ENCODE results near the gene UTP4. TPM values are rescaled to one million over a fixed set of nuclear protein-coding genes. Genes with fewer than 3 reads are reported as not detected.
A peak's percentile ranks its signal among the peaks of the same experiment; 100 is the strongest.
"Not testable (repeated sequence)": the region's sequence is repeated elsewhere in the genome, so short reads cannot be mapped to it uniquely, and the experiment has no call there.

UTP4 gene
- total RNA-seq, 2 donors from 2014 or later, result 9.2 to 12.2 TPM

- DNase-seq (no peak), ATAC-seq (no peak)
- Histone ChIP-seq H3K4me3 (no peak overlapping the region), H3K9me3 (no peaks in the 10 kb centered on the region), H3K27ac (no peak overlapping the region), H3K27me3 (no peaks in the 10 kb centered on the region), H3K4me1 (peaks cover 13% of the 10 kb centered on the region), H3K36me3 (replicated peaks in 1 of 2; ENCODE audit: insufficient read depth in 1 of 2, low read depth in 2 of 2) (peaks cover 0 to 17% of the 10 kb centered on the region in 2 donors)
- TF ChIP-seq CTCF (IDR thresholded peaks at IDR 0.05) (no peak), POLR2A (IDR thresholded peaks at IDR 0.05) (no peak)
- intact Hi-C loops (cut with DNase I), result no loop called here
- 87 to 93% methylated on average over 11 of the region's 11 CpGs for WGBS, 2 donors
These were observed 10.7 kb downstream of the UTP4 start for GRCh38 chr16:69143116-69143515.

- peak; percentile 96 for ATAC-seq
- Histone ChIP-seq H3K4me3 (no peak overlapping the region), H3K36me3 (replicated peaks in 1 of 2; ENCODE audit: insufficient read depth in 1 of 2, low read depth in 2 of 2) (peaks cover 0 to 14% of the 10 kb centered on the region in 2 donors), H3K27ac (peak overlapping the region in 3 of 4 donors; percentile 39 to 76 (median 51)), H3K9me3 (no peaks in the 10 kb centered on the region), H3K4me1 (peaks cover 13% of the 10 kb centered on the region), H3K27me3 (no peaks in the 10 kb centered on the region)
- no peak for TF ChIP-seq CTCF (IDR thresholded peaks at IDR 0.05)
- no peak for TF ChIP-seq POLR2A (IDR thresholded peaks at IDR 0.05)
- 19 to 40% methylated on average over 4 of the region's 4 CpGs for WGBS, 2 donors
- intact Hi-C loops (cut with DNase I), result no loop called here
- DNase-seq, result peak; percentile 70 to 85 (median 78)
These were observed 13.2 kb downstream of the UTP4 start for GRCh38 chr16:69145658-69146057.

- not testable (repeated sequence) for H3K9me3 ChIP-seq, H3K4me3 ChIP-seq, H3K27ac ChIP-seq, H3K27me3 ChIP-seq, DNase-seq, ATAC-seq
- peaks cover 13% of the 10 kb centered on the region for H3K4me1 ChIP-seq
- H3K36me3 ChIP-seq (replicated peaks in 1 of 2; ENCODE audit: insufficient read depth in 1 of 2, low read depth in 2 of 2), result peaks cover 0 to 15% of the 10 kb centered on the region in 2 donors
- intact Hi-C loops (cut with DNase I), result loop anchor here (2.0 kb wide), 1 partner anchor 137 kb away; no protein-coding TSS in a partner anchor
- WGBS, 2 donors, result 79 to 85% methylated on average over 9 of the region's 9 CpGs
These were observed 17.2 kb downstream of the UTP4 start for GRCh38 chr16:69149621-69150020.

- Histone ChIP-seq H3K4me3 (no peak overlapping the region), H3K9me3 (no peaks in the 10 kb centered on the region), H3K27me3 (no peaks in the 10 kb centered on the region), H3K36me3 (replicated peaks in 1 of 2; ENCODE audit: insufficient read depth in 1 of 2, low read depth in 2 of 2) (peaks cover 0 to 16% of the 10 kb centered on the region in 2 donors), H3K27ac (no peak overlapping the region), H3K4me1 (peaks cover 10% of the 10 kb centered on the region)
- peak; percentile 50 for ATAC-seq
- TF ChIP-seq POLR2A (IDR thresholded peaks at IDR 0.05) (no peak), CTCF (IDR thresholded peaks at IDR 0.05) (peak; percentile 66 to 83 (median 76))
- 56 to 59% methylated on average over 16 of the region's 16 CpGs for WGBS, 2 donors
- peak; percentile 58 to 76 (median 63) for DNase-seq
- intact Hi-C loops (cut with DNase I), result loop anchor here (2.0 kb wide), 1 partner anchor 136 kb away; no protein-coding TSS in a partner anchor
These were observed 17.9 kb downstream of the UTP4 start for GRCh38 chr16:69150146-69150865.

GRCh38 chr16:69157196-69157595, 24.7 kb downstream of the UTP4 start:
- intact Hi-C loops (cut with DNase I), result no loop called here
- no peaks in the 10 kb centered on the region for H3K27me3 ChIP-seq
- H3K4me3 ChIP-seq, result no peak overlapping the region
- H3K36me3 ChIP-seq (replicated peaks in 1 of 2; ENCODE audit: insufficient read depth in 1 of 2, low read depth in 2 of 2), result peaks cover 0 to 25% of the 10 kb centered on the region in 2 donors
- H3K4me1 ChIP-seq, result no peaks in the 10 kb centered on the region
- ATAC-seq (no peak), DNase-seq (no peak)
- H3K9me3 ChIP-seq, result no peaks in the 10 kb centered on the region
- H3K27ac ChIP-seq, result no peak overlapping the region
- TF ChIP-seq CTCF (IDR thresholded peaks at IDR 0.05) (no peak), POLR2A (IDR thresholded peaks at IDR 0.05) (no peak)
- 85 to 89% methylated on average over 3 of the region's 3 CpGs for WGBS, 2 donors
